GM19328 (cell line): ENCODE results near the gene IGSF21.

Source experiments
- ATAC-seq: cut with Tn5 transposase; IDR thresholded peaks from one replicate; pipeline ENCODE4 v1.9.1; 2021; ENCODE audit warnings: mild to moderate bottlenecking, moderate library complexity; ENCODE audit not compliant: unreplicated experiment

The IGSF21 gene

GRCh38 chr1:18203645-18204044, 96.0 kb downstream of the IGSF21 start:
- no peak for ATAC-seq

GRCh38 chr1:18204575-18204974, 97.0 kb downstream of the IGSF21 start:
- ATAC-seq, result no peak

- no peak for ATAC-seq
Measured at GRCh38 chr1:18205319-18205718, 97.7 kb downstream of the IGSF21 start.

- no peak for ATAC-seq
Measured at GRCh38 chr1:18211764-18212163, 104.2 kb downstream of the IGSF21 start.

GRCh38 chr1:18217398-18218043, 109.9 kb downstream of the IGSF21 start:
- no peak for ATAC-seq

- no peak for ATAC-seq
Measured at GRCh38 chr1:18229625-18230024, 122.0 kb downstream of the IGSF21 start.

GRCh38 chr1:18230321-18230720, 122.7 kb downstream of the IGSF21 start:
- no peak for ATAC-seq

GRCh38 chr1:18230840-18231239, 123.2 kb downstream of the IGSF21 start:
- no peak for ATAC-seq

- no peak for ATAC-seq
Measured at GRCh38 chr1:18232052-18232451, 124.5 kb downstream of the IGSF21 start.

- no peak for ATAC-seq
Measured at GRCh38 chr1:18233176-18233864, 125.7 kb downstream of the IGSF21 start.

GRCh38 chr1:18234790-18235242, 127.2 kb downstream of the IGSF21 start:
- ATAC-seq, result no peak

- ATAC-seq, result no peak
Measured at GRCh38 chr1:18237371-18237770, 129.8 kb downstream of the IGSF21 start.

GRCh38 chr1:18238190-18238589, 130.6 kb downstream of the IGSF21 start:
- no peak for ATAC-seq

GRCh38 chr1:18239671-18240070, 132.1 kb downstream of the IGSF21 start:
- no peak for ATAC-seq

- ATAC-seq, result no peak
Measured at GRCh38 chr1:18240906-18241305, 133.3 kb downstream of the IGSF21 start.

- no peak for ATAC-seq
Measured at GRCh38 chr1:18241891-18242290, 134.3 kb downstream of the IGSF21 start.

GRCh38 chr1:18243503-18244175, 136.0 kb downstream of the IGSF21 start:
- no peak for ATAC-seq

- ATAC-seq, result no peak
Measured at GRCh38 chr1:18244762-18245161, 137.2 kb downstream of the IGSF21 start.

GRCh38 chr1:18245647-18246046, 138.0 kb downstream of the IGSF21 start:
- ATAC-seq, result no peak

GRCh38 chr1:18246543-18246942, 138.9 kb downstream of the IGSF21 start:
- no peak for ATAC-seq

- ATAC-seq, result no peak
Measured at GRCh38 chr1:18247151-18247550, 139.6 kb downstream of the IGSF21 start.

GRCh38 chr1:18249631-18250030, 142.0 kb downstream of the IGSF21 start:
- ATAC-seq, result no peak
